C4-2B (cell line): ENCODE measurements around the gene CBX2.
"Not testable (repeated sequence)": the region's sequence is repeated elsewhere in the genome, so short reads cannot be mapped to it uniquely, and the experiment has no call there.

ENCODE experiments used
- H3K27ac ChIP-seq: fragments of 450-650 bp; 2 replicates; pipeline ENCODE4 v1.5.1; 2017
- ZFX ChIP-seq: fragments of 450-650 bp; IDR thresholded peaks from 2 replicates; pipeline ENCODE4 v1.6.1; 2017
- TF ChIP-seq, protein P1 (sequence below): fragments of 450-650 bp; conservative IDR thresholded peaks from 2 replicates; pipeline ENCODE4 v1.5.1; 2017; ENCODE audit warnings: mild to moderate bottlenecking

CBX2 gene

DNA sequence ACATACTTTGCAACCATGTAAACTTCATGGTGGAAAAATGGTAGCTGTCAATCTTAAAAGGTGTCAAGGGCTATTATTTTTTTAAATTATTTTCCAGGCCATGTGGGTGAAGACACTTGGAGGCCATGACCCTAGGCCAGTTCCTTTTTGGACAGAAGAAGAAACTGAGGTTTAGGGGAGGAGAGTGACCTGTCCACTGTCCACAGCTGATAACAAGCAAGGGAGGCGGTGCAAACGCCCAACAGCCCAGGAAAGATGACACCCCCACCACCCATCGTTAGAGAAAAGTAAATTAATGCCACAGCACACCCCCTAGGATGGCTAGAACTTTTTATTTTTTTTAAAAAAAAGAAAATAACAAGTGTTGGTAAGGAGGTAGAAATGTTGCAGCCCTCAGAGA lies 28.0 kb upstream of the CBX2 start:
- TF ChIP-seq, protein P1, sequence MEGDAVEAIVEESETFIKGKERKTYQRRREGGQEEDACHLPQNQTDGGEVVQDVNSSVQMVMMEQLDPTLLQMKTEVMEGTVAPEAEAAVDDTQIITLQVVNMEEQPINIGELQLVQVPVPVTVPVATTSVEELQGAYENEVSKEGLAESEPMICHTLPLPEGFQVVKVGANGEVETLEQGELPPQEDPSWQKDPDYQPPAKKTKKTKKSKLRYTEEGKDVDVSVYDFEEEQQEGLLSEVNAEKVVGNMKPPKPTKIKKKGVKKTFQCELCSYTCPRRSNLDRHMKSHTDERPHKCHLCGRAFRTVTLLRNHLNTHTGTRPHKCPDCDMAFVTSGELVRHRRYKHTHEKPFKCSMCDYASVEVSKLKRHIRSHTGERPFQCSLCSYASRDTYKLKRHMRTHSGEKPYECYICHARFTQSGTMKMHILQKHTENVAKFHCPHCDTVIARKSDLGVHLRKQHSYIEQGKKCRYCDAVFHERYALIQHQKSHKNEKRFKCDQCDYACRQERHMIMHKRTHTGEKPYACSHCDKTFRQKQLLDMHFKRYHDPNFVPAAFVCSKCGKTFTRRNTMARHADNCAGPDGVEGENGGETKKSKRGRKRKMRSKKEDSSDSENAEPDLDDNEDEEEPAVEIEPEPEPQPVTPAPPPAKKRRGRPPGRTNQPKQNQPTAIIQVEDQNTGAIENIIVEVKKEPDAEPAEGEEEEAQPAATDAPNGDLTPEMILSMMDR: no peak
- TF ChIP-seq ZFX: no peak
- no peak overlapping the region for H3K27ac ChIP-seq

DNA sequence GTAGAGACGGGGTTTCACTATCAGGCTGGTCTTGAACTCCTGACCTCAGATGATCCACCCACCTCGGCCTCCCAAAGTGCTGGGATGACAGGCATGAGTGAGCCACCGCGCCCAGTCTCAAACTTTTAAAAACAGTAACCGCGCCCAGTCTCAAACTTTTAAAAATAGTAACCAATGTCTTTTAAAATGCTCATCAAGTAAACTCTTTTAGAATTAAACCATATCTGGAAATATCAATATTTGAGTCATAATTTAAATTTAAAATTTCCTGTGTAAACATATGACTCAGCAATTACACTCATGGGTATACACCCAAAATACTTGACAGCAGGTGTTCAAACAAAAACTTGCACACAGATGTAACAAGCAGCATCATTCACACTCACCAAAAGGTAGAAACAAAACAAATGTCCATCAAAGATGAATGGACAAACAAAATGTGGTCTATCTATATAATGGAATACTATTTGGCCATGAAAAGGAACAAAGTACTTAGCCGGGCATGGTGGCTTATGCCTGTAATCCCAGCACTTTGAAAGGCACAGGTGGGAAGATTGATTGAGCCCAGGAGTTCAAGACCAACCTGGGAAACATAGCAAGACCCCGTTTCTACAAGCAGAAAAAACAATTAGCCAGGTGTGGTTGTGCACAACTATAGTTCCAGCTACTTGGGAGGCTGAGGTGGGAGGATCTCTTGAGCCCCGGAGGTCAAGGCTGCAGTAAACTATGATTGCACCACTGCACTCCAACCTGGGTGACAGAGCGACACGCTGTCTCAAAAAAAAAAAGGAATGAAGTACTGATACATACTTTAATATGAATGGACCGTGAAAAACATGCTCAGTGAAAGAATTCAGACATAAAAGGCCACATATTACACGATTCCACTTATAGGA lies 27.1 kb upstream of the CBX2 start:
- TF ChIP-seq ZFX: no peak
- TF ChIP-seq, protein P1: no peak
- no peak overlapping the region for H3K27ac ChIP-seq

DNA sequence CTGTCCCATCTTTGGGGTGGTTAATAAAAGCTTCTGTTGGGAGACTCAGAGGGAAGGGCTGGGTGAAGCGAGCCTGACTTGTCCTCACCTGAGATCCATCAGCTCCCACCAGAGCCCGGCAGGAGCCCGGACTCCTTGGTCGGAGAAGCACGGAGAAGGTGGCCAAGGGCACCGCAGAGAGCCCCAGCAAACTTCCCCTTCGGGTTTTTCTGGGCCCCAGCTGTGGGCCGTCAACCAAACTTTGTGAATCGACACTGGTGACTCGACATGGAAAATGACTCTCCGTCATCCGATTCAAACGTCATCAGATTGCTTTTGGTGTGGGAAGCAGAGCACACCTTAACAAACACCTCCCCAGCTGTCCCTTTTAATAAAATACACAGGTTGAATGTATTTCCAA lies 25.8 kb upstream of the CBX2 start:
- TF ChIP-seq ZFX: no peak
- TF ChIP-seq, protein P1: no peak
- H3K27ac ChIP-seq: no peak overlapping the region

DNA sequence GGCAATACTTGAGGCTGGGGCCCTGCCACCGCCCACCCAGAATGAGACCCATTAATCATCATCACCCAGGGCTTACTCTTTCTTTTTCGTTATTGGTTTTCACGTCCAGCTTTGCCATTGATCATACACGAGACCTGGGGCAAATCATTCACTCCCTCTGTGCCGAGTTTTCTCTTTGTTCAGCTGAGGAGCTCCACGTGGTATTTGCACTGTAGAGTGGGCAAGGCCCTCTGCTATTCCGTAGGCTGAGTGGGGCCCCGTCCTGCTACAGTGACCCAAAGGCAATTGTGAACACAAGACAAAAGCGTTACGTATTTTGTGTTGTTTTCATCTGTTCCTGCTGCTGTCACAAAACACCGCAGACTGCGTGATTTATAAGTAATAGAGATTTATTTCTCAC lies 23.6 kb upstream of the CBX2 start:
- no peak for TF ChIP-seq ZFX
- TF ChIP-seq, protein P1: no peak
- no peak overlapping the region for H3K27ac ChIP-seq

DNA sequence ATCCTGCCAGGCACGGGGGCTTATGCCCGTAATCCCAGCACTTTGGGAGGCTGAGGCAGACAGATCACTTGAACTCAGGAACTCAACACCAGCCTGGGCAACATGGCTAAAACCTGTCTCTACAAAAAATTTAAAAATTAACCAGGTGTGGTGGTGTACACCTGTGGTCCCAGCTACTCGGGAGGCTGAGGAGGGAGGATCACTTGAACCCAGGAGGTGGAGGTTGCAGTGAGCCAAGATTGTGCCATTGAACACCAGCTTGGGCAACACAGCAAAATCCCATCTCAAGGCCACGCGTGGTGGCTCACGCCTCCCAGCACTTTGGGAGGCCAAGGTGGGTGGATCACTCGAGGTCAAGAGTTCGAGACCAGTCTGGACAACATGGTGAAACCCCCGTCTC lies 23.0 kb upstream of the CBX2 start:
- not testable (repeated sequence) for H3K27ac ChIP-seq

DNA sequence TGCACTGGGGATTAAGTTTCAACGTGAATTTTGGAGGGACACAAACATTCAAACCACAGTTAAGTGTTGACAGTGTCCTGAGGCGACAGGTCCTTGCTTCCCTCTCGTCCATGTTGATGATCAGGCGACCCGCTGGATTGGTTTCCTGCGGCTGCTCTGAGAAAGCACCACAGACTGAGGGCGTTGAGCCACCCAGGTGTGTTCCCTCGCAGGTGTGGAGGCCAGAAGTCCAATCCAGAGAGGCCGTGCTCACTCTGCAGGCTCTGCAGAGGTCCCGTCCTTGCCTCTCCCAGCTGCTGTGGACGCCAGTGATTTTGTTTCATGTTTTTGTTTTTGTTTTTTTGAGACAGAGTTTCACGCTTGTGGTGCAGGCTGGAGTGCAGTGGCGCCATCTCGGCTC lies 22.4 kb upstream of the CBX2 start:
- TF ChIP-seq, protein P1: no peak
- TF ChIP-seq ZFX: no peak
- H3K27ac ChIP-seq: no peak overlapping the region

DNA sequence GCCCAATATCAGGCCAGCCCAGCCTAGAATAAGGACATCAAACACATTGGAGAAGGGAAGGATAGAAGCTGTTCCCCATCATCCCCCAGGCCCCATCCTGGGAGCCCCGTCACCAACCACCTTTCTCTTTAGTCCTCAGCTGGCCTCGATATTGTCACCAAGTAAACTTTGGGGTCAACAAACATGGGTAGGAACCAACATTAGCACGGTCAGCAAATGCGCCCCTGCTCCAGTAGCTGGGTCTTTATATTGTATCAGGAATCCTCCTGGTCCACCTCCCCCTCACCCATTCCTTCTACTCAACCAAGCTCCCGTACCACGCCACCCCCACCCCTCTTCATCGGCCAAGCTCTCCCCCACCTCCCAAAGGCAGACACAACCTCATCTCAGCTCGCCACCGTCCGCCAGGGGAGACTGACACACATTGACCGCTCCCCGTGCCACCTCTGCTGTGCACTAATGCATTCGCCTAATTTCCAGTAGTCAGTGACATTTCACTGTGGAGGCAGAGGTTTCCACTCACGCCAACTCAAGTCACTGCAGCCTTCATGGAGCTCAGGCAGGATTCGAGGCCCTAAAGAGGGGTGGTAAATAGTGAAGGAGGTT lies 20.7 kb upstream of the CBX2 start:
- no peak for TF ChIP-seq ZFX
- TF ChIP-seq, protein P1: no peak
- no peak overlapping the region for H3K27ac ChIP-seq

DNA sequence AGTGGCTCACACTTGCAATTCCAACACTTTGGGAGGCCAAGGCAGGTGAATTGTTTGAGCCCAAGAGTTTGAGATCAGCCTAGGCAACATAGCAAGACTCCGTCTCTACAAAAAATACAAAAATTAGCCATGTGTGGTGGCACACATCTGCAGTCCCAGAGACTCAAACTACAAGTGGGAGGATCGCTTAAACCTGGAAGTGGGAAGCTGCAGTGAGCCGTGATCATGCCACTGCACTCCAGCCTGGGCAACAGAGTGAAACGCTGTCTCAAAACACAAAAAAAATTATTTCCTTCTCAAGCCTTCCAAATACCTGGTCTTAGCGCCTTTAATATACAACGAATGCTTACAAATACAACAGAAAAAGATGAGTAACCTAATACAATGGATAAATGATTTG lies 19.7 kb upstream of the CBX2 start:
- H3K27ac ChIP-seq: no peak overlapping the region
- TF ChIP-seq, protein P1: no peak
- no peak for TF ChIP-seq ZFX
